ENCODE results near the gene ITGA2B.

GRCh38 chr17:44344939-44345453, 44.5 kb downstream of the ITGA2B start, which contains the start of gene GRN:
- TF ChIP-seq CTCF (conservative IDR thresholded peaks at IDR 0.05; ENCODE audit: low read length) (no peak), EZH2phosphoT487 (IDR thresholded peaks at IDR 0.05; ENCODE audit: borderline replicate concordance) (no peak)

Data from Loucy (cell line).